SK-N-SH (cell line): ENCODE results near the gene CYP27B1.

Experiments used
- CHD2 ChIP-seq: fragments of 150-350 bp; IDR thresholded peaks from 2 replicates; pipeline ENCODE4 v1.6.1; 2018; ENCODE audit warnings: low read length; ENCODE audit not compliant: partially characterized antibody
- CTCF ChIP-seq: fragments of 200-600 bp; sonication (generic); IDR thresholded peaks from 2 replicates; pipeline ENCODE4 v1.6.1; 2017; ENCODE audit warnings: antibody characterized with exemption, mild to moderate bottlenecking, moderate library complexity
- EP300 ChIP-seq, 2 experiments: IDR thresholded peaks; 2 replicates each; pipeline versions ENCODE4 v1.4.0 to v1.6.1; 2012; ENCODE audit warnings: borderline replicate concordance in 1 of 2, low read depth in 1 of 2, low read length in 1 of 2
- GABPA ChIP-seq: IDR thresholded peaks from 2 replicates; pipeline ENCODE4 v1.4.0; 2012; ENCODE audit warnings: low read depth, mild to moderate bottlenecking
- JUND ChIP-seq: IDR thresholded peaks from 2 replicates; pipeline ENCODE4 v1.4.0; 2012
- MAX ChIP-seq: IDR thresholded peaks from 2 replicates; pipeline ENCODE4 v1.4.0; 2012; ENCODE audit warnings: low read depth
- NRF1 ChIP-seq: IDR thresholded peaks from 2 replicates; pipeline ENCODE4 v1.6.1; 2012; ENCODE audit warnings: low read depth, mild to moderate bottlenecking, low read length
- PBX3 ChIP-seq: IDR thresholded peaks from 2 replicates; pipeline ENCODE4; 2012
- POLR2AphosphoS5 ChIP-seq: IDR thresholded peaks from 2 replicates; pipeline ENCODE4 v1.6.1; 2012; ENCODE audit warnings: low read depth, low read length
- RFX5 ChIP-seq: IDR thresholded peaks from 2 replicates; pipeline ENCODE4 v1.6.1; 2012; ENCODE audit warnings: mild to moderate bottlenecking, improper control_type of control experiment, low read length
- RXRA ChIP-seq: IDR thresholded peaks from 2 replicates; pipeline ENCODE4 v1.4.0; 2012; ENCODE audit warnings: low read depth, mild to moderate bottlenecking, borderline replicate concordance
- TAF1 ChIP-seq: IDR thresholded peaks from 2 replicates; pipeline ENCODE4 v1.6.1; 2012; ENCODE audit warnings: low read depth, mild to moderate bottlenecking, low read length, moderate library complexity, borderline replicate concordance
- TCF12 ChIP-seq: IDR thresholded peaks from 2 replicates; pipeline ENCODE4 v1.4.0; 2012

- no peak for TF ChIP-seq CTCF
- TF ChIP-seq POLR2AphosphoS5, result no peak
- no peak for TF ChIP-seq TAF1
- TF ChIP-seq RFX5, result no peak
- no peak for TF ChIP-seq EP300 (IDR thresholded peaks at IDR 0.05; ENCODE audit: borderline replicate concordance in 1 of 2, low read depth in 1 of 2, low read length in 1 of 2)
- no peak for TF ChIP-seq NRF1
- no peak for TF ChIP-seq MAX
- no peak for TF ChIP-seq JUND
- TF ChIP-seq RXRA, result no peak
- TF ChIP-seq CHD2, result no peak
- no peak for TF ChIP-seq GABPA
- TF ChIP-seq TCF12, result no peak
- TF ChIP-seq PBX3, result no peak
Observed at GRCh38 chr12:57725851-57726150, 41.1 kb downstream of the CYP27B1 start.
